Epidermal melanocyte (primary cell): ENCODE data around the gene PPM1H.
"Not testable (repeated sequence)": the region's sequence is repeated elsewhere in the genome, so short reads cannot be mapped to it uniquely, and the experiment has no call there.

Experiments
- DNase-seq: peaks from one replicate; pipeline ENCODE4 v3.0.0; 2011; ENCODE audit warnings: low spot score; ENCODE audit not compliant: insufficient read length

PPM1H gene

DNA sequence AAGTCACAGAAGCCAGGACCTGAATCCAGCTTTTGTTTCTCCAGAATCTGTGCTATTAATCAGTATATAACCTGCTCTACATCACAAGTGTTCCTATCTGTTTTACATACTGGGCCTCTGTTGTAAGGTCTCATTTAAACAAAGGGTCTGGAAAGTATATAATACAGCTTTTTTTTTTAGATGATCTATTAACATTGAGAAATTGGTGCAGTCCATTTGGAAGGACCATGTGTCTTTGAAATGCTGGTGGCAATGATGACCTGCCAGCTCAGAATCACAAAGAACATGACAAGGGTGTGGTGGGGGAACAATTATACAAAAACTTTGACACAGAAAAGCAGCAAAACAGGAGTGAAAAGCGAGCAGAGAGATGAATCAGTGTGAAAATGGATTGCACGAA lies 164.6 kb downstream of the PPM1H start:
- no peak for DNase-seq

- no peak for DNase-seq
These were observed 165.8 kb downstream of the PPM1H start for GRCh38 chr12:62769076-62769619.

DNA sequence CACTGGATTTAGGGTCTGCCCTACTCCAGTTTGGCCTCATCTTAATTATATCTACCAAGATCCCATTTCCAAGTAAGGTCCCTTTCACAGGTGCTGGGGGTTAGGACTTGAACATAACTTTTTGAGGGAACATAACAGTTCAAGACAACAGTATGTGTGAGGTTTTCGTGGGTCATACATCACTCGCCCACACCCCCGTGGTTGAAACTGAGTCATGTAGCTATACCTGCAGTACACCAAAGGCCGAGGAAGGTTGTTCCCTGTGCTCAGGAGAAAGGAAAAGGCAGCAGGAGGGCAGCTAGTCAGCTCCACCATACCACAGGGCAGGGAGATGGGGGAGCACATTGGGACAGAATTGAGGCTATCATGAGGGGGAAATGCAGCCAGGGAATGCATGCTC lies 167.0 kb downstream of the PPM1H start:
- no peak for DNase-seq

GRCh38 chr12:62767496-62767895 lies 167.5 kb downstream of the PPM1H start:
- no peak for DNase-seq

- no peak for DNase-seq
These were observed 168.5 kb downstream of the PPM1H start for GRCh38 chr12:62766496-62766895.

- DNase-seq = no peak
These were observed 170.9 kb downstream of the PPM1H start for GRCh38 chr12:62763861-62764645.

GRCh38 chr12:62763312-62763711 lies 171.6 kb downstream of the PPM1H start:
- no peak for DNase-seq

GRCh38 chr12:62762645-62763044 lies 172.3 kb downstream of the PPM1H start:
- DNase-seq = no peak

GRCh38 chr12:62761658-62762057 lies 173.3 kb downstream of the PPM1H start:
- no peak for DNase-seq

- no peak for DNase-seq
These were observed 174.2 kb downstream of the PPM1H start for GRCh38 chr12:62760779-62761178.

- not testable (repeated sequence) for DNase-seq
These were observed 174.6 kb downstream of the PPM1H start for GRCh38 chr12:62760341-62760740.

DNA sequence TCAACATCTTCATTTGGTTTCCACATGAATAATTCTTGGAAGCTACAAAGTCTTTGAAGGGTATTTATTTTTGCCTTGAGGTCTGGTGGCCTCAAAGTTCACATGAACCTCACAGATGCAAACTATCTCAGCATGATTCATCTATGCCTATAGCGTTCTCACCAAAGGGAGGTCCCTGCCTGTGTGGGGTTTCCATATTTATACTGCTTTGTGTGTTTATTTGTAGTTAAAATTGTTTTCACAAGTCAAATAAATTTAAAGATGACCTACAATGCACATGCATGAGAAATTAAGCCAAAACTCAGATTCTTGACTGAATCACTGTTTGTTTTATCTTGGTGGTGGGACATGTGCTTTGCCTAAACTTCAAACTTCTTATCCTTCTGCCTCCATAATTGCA lies 176.7 kb downstream of the PPM1H start:
- no peak for DNase-seq

- DNase-seq = no peak
These were observed 177.9 kb downstream of the PPM1H start for GRCh38 chr12:62757048-62757447.

- no peak for DNase-seq
These were observed 180.2 kb downstream of the PPM1H start for GRCh38 chr12:62754706-62755105.

- no peak for DNase-seq
These were observed 183.2 kb downstream of the PPM1H start for GRCh38 chr12:62751810-62752155.

- DNase-seq = no peak
These were observed 183.8 kb downstream of the PPM1H start for GRCh38 chr12:62750941-62751809.

- DNase-seq = no peak
These were observed 185.4 kb downstream of the PPM1H start for GRCh38 chr12:62749586-62749985.

DNA sequence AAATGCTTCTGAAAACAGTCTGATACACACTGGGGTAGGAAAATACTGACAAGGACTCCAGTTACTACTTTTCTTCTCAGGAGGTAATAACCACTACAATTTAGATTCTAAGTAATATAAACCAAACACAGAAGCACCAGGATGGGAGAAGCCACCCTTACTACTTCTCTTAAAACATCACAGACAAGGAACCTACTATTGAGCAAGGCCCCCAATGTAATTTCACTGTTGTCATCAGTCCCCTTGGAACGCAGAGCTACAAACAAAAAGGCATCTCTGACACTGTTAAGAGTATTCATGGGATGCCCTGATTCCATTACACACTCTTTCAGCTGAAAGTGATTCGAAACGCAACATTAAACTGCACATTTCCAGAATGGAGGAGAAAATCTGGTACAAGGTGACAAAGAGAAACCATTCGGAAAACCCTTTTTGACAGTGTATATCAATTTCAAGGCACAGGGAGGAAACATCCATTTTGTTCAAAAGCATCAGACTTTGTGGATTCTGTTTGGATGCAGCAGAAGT lies 185.9 kb downstream of the PPM1H start:
- no peak for DNase-seq

GRCh38 chr12:62744551-62744950 lies 190.4 kb downstream of the PPM1H start:
- no peak for DNase-seq

DNA sequence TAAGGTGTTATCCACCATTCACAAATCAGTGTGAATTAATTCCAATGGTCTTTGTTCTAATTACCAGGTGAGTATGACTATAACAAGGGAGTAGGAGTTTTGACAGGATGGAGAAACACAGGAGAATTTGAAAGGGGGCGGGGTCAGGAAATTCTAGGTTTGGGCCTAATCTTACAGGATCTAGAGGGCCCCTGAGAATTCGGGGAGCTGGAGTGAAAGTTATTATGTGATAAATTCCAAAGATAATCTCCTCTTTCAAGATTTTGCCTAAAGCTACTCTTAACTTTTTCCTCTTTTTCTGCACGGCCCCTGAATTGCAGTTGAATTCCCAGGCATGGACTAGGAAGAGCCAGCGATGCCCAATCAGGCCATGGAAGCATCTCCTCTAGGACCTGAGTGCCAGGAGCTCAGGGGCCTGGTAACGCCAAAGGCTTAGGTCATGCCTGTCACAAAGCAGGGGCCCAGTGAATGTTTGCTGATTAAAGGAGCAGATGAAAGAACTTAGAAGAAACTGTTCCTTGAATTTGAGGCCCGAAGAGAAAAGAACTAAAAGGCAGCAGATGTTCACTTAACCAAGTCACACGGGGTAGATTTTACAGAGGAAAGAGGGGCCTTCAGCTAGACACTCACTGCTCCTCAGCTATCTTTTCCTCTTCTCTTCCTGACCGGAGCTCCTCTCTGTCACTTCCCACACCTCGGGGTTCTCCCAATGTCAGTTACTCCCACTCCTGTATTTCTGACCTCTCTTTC lies 195.5 kb downstream of the PPM1H start:
- DNase-seq = no peak

- no peak for DNase-seq
These were observed 196.3 kb downstream of the PPM1H start for GRCh38 chr12:62738616-62739015.
